H9 (cell line): Measurements from ENCODE around the gene NTN3. TPM values are rescaled to one million over a fixed set of nuclear protein-coding genes. Genes with fewer than 3 reads are reported as not detected.

Experiments
- DNase-seq: peaks from one replicate; pipeline ENCODE4 v3.0.0-alpha.2; 2017
- H2AFZ ChIP-seq: one replicate; pipeline ENCODE4 v1.6.1; 2013; ENCODE audit warnings: mild to moderate bottlenecking, low read length, control low read depth, moderate library complexity
- H2AK5ac ChIP-seq: 2 replicates; pipeline ENCODE4 v1.6.1; 2013; ENCODE audit warnings: low read length, control low read depth, mixed read lengths; ENCODE audit not compliant: insufficient read length
- H2BK120ac ChIP-seq: one replicate; pipeline ENCODE4 v1.6.1; 2013; ENCODE audit warnings: low read depth, mild to moderate bottlenecking, low read length, control low read depth, inconsistent platforms; ENCODE audit not compliant: poor library complexity, severe bottlenecking
- H2BK12ac ChIP-seq: 2 replicates; pipeline ENCODE4 v1.6.1; 2013; ENCODE audit warnings: low read length, control low read depth, mixed read lengths, low read depth; ENCODE audit not compliant: insufficient read length
- H2BK15ac ChIP-seq: 2 replicates; pipeline ENCODE4 v1.6.1; 2013; ENCODE audit warnings: low read depth, low read length, control low read depth
- H2BK20ac ChIP-seq: one replicate; pipeline ENCODE4 v1.6.1; 2013; ENCODE audit warnings: low read depth, mild to moderate bottlenecking, low read length, control low read depth, inconsistent platforms; ENCODE audit not compliant: poor library complexity, severe bottlenecking
- H2BK5ac ChIP-seq: 2 replicates; pipeline ENCODE4 v1.6.1; 2013; ENCODE audit warnings: low read length, control low read depth, mixed read lengths; ENCODE audit not compliant: insufficient read length
- H3K14ac ChIP-seq: 2 replicates; pipeline ENCODE4 v1.6.1; 2013; ENCODE audit warnings: low read length, control low read depth; ENCODE audit not compliant: insufficient read depth
- H3K18ac ChIP-seq: 2 replicates; pipeline ENCODE4 v1.6.1; 2013; ENCODE audit warnings: low read depth, mild to moderate bottlenecking, mixed read lengths, low read length, control low read depth; ENCODE audit not compliant: insufficient read length
- H3K23ac ChIP-seq: 2 replicates; pipeline ENCODE4 v1.6.1; 2013; ENCODE audit warnings: low read length, control low read depth, mixed read lengths, low read depth; ENCODE audit not compliant: insufficient read length
- H3K23me2 ChIP-seq: 2 replicates; pipeline ENCODE4 v1.6.1; 2013; ENCODE audit warnings: low read depth, mild to moderate bottlenecking, mixed read lengths, low read length, control low read depth; ENCODE audit not compliant: insufficient read length, poor library complexity, severe bottlenecking
- H3K27ac ChIP-seq: 2 replicates; pipeline ENCODE4 v1.5.1; 2013; ENCODE audit warnings: low read length, control low read depth, mixed read lengths, low read depth; ENCODE audit not compliant: insufficient read length
- H3K27me3 ChIP-seq: 2 replicates; pipeline ENCODE4 v1.6.1; 2013; ENCODE audit warnings: low read length, control low read depth, inconsistent platforms; ENCODE audit not compliant: insufficient read depth
- H3K4ac ChIP-seq: 2 replicates; pipeline ENCODE4 v1.6.1; 2013; ENCODE audit warnings: low read depth, mild to moderate bottlenecking, control low read depth, inconsistent platforms, low read length, moderate library complexity
- H3K4me1 ChIP-seq: 2 replicates; pipeline ENCODE4 v1.6.1; 2013; ENCODE audit warnings: low read length, control low read depth, inconsistent platforms; ENCODE audit not compliant: insufficient read depth
- H3K4me2 ChIP-seq: 2 replicates; pipeline ENCODE4 v1.6.1; 2013; ENCODE audit warnings: low read length, control low read depth, mixed read lengths; ENCODE audit not compliant: insufficient read length, insufficient read depth
- H3K56ac ChIP-seq: 2 replicates; pipeline ENCODE4 v1.6.1; 2013; ENCODE audit warnings: low read depth, mild to moderate bottlenecking, mixed read lengths, low read length, control low read depth; ENCODE audit not compliant: insufficient read length
- H3K79me1 ChIP-seq: 2 replicates; pipeline ENCODE4 v1.6.1; 2013; ENCODE audit warnings: low read depth, mild to moderate bottlenecking, moderate library complexity, low read length, control low read depth, inconsistent platforms; ENCODE audit not compliant: insufficient read depth, poor library complexity, severe bottlenecking
- H3K79me2 ChIP-seq: 2 replicates; pipeline ENCODE4 v1.6.1; 2013; ENCODE audit warnings: low read length, control low read depth, inconsistent platforms; ENCODE audit not compliant: insufficient read depth
- H3K9ac ChIP-seq: 2 replicates; pipeline ENCODE4 v1.6.1; 2013; ENCODE audit warnings: low read length, control low read depth, mixed read lengths; ENCODE audit not compliant: insufficient read length; ENCODE audit errors: extremely low read depth
- H3K9me3 ChIP-seq: one replicate; pipeline ENCODE4 v1.6.1; 2013; ENCODE audit warnings: low read depth, low read length, inconsistent platforms; ENCODE audit not compliant: control insufficient read depth
- H3T11ph ChIP-seq: one replicate; pipeline ENCODE4 v1.6.1; 2013; ENCODE audit warnings: mild to moderate bottlenecking, low read length, control low read depth, inconsistent platforms
- H4K20me1 ChIP-seq: one replicate; pipeline ENCODE4 v1.6.1; 2013; ENCODE audit not compliant: control insufficient read depth, insufficient read length, insufficient read depth
- H4K5ac ChIP-seq: 2 replicates; pipeline ENCODE4 v1.6.1; 2013; ENCODE audit warnings: low read depth, mild to moderate bottlenecking, mixed read lengths, low read length, control low read depth; ENCODE audit not compliant: insufficient read length
- H4K8ac ChIP-seq: replicated peaks from 2 replicates; pipeline ENCODE4 v1.6.1; 2013; ENCODE audit warnings: low read length, control low read depth, mixed read lengths, low read depth; ENCODE audit not compliant: insufficient read length
- H4K91ac ChIP-seq: 2 replicates; pipeline ENCODE4 v1.6.1; 2013; ENCODE audit warnings: low read depth, mild to moderate bottlenecking, moderate library complexity, mixed read lengths, low read length, control low read depth; ENCODE audit not compliant: insufficient read length
- H3K27ac Mint-ChIP-seq, 3 experiments: 2 replicates in 2 of 3; 3 replicates in 1 of 3; pipeline ENCODE4 v1.8.0; 2020 to 2021; ENCODE audit warnings: mixed read lengths in 3 of 3, mild to moderate bottlenecking in 1 of 3, moderate library complexity in 1 of 3
- H3K27me3 Mint-ChIP-seq: 2 replicates; pipeline ENCODE4 v1.8.0; 2021; ENCODE audit warnings: low read depth, mild to moderate bottlenecking, moderate library complexity, mixed read lengths
- H3K36me3 Mint-ChIP-seq, 3 experiments: 2 replicates in 2 of 3; 3 replicates in 1 of 3; pipeline ENCODE4 v1.8.0; 2020 to 2021; ENCODE audit warnings: low read depth in 3 of 3, mixed read lengths in 3 of 3; ENCODE audit not compliant: insufficient read depth in 1 of 3
- H3K4me1 Mint-ChIP-seq, 2 experiments: 2 replicates each; pipeline ENCODE4 v1.8.0; 2020; ENCODE audit warnings: mixed read lengths in 2 of 2
- H3K4me3 Mint-ChIP-seq, 2 experiments: 2 replicates in 1 of 2; 3 replicates in 1 of 2; pipeline ENCODE4 v1.8.0; 2020 to 2021; ENCODE audit warnings: mild to moderate bottlenecking in 2 of 2, mixed read lengths in 2 of 2, moderate library complexity in 1 of 2
- H3K9me3 Mint-ChIP-seq, 2 experiments: 2 replicates in 1 of 2; 3 replicates in 1 of 2; pipeline ENCODE4 v1.8.0; 2020; ENCODE audit warnings: mild to moderate bottlenecking in 2 of 2, mixed read lengths in 2 of 2, moderate library complexity in 1 of 2
- WGBS: extraction: QIAGEN DNeasy Blood & Tissue Kit; methylation state at CpG from one replicate; pipeline ENCODE4 v1.1.7; 2013; ENCODE audit warnings: missing lambda C conversion rate, low lambda C conversion rate, mixed read lengths; ENCODE audit not compliant: insufficient read length; ENCODE audit errors: extremely low coverage; 5-methylcytosine and 5-hydroxymethylcytosine counted together
- total RNA-seq: library from RNA; stranded (reverse); gene quantifications from 2 replicates; pipeline ENCODE4 v1.2.1, GENCODE V29; 2021
- TF ChIP-seq, protein P1 (sequence below): fragments of 200-600 bp; sonication (generic); conservative IDR thresholded peaks from 3 replicates; pipeline ENCODE4 v1.8.0; 2021; ENCODE audit warnings: antibody characterized with exemption, mild to moderate bottlenecking

Gene NTN3
- total RNA-seq, 1 experiment from 2014 or later = 1.3 TPM

DNA sequence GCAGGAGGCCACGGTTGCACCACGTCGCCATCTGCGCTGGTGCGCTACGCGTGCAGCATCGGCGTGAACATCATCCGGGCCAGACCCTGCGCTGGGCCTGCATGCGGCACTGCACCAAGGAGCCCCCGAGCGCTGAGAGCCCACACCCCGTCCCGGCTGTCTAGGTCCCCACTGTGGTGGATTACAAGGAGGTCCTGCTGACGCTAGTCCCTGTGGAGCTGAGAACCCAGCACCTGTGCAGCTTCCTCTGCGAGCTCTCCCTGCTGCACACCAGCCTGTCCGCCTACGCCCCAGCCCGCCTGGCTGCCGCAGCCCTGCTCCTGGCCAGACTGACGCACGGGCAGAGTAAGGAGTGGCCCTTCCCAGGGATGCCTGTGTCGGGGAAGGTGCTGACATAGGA lies 22.0 kb upstream of the NTN3 start:
- H3K9me3 ChIP-seq = no peaks in the 10 kb centered on the region
- H3K4me3 Mint-ChIP-seq = no peak overlapping the region
- H3K4me1 Mint-ChIP-seq = no peaks in the 10 kb centered on the region
- no peak overlapping the region for H3K27ac ChIP-seq
- DNase-seq = no peak
- no peak overlapping the region for H4K8ac ChIP-seq
- no CpG with 5 or more reads among the region's 25 CpGs for WGBS
- no peak overlapping the region for H3T11ph ChIP-seq
- no peak overlapping the region for H2BK120ac ChIP-seq
- H3K4ac ChIP-seq = no peak overlapping the region
- H3K4me1 ChIP-seq = no peaks in the 10 kb centered on the region
- no peaks in the 10 kb centered on the region for H3K23me2 ChIP-seq
- TF ChIP-seq, protein P1, sequence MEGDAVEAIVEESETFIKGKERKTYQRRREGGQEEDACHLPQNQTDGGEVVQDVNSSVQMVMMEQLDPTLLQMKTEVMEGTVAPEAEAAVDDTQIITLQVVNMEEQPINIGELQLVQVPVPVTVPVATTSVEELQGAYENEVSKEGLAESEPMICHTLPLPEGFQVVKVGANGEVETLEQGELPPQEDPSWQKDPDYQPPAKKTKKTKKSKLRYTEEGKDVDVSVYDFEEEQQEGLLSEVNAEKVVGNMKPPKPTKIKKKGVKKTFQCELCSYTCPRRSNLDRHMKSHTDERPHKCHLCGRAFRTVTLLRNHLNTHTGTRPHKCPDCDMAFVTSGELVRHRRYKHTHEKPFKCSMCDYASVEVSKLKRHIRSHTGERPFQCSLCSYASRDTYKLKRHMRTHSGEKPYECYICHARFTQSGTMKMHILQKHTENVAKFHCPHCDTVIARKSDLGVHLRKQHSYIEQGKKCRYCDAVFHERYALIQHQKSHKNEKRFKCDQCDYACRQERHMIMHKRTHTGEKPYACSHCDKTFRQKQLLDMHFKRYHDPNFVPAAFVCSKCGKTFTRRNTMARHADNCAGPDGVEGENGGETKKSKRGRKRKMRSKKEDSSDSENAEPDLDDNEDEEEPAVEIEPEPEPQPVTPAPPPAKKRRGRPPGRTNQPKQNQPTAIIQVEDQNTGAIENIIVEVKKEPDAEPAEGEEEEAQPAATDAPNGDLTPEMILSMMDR = no peak
- no peak overlapping the region for H2BK5ac ChIP-seq
- no peaks in the 10 kb centered on the region for H3K79me2 ChIP-seq
- no peak overlapping the region for H3K18ac ChIP-seq
- H3K9ac ChIP-seq = no peak overlapping the region
- peaks cover 52 to 88% (median 87%) of the 10 kb centered on the region in 3 experiments for H3K36me3 Mint-ChIP-seq
- no peak overlapping the region for H2AK5ac ChIP-seq
- H3K27me3 Mint-ChIP-seq = no peaks in the 10 kb centered on the region
- no peak overlapping the region for H2BK20ac ChIP-seq
- H3K14ac ChIP-seq = no peak overlapping the region
- H3K23ac ChIP-seq = no peak overlapping the region
- H3K27ac Mint-ChIP-seq = no peak overlapping the region
- H4K5ac ChIP-seq = no peak overlapping the region
- H2AFZ ChIP-seq = no peak overlapping the region
- no peaks in the 10 kb centered on the region for H3K79me1 ChIP-seq
- H4K91ac ChIP-seq = no peak overlapping the region
- no peaks in the 10 kb centered on the region for H3K9me3 Mint-ChIP-seq
- H2BK12ac ChIP-seq = no peak overlapping the region
- no peak overlapping the region for H3K56ac ChIP-seq
- no peak overlapping the region for H3K4me2 ChIP-seq
- no peak overlapping the region for H2BK15ac ChIP-seq
- H3K27me3 ChIP-seq = no peaks in the 10 kb centered on the region
- no peaks in the 10 kb centered on the region for H4K20me1 ChIP-seq
